GM12864 (cell line): ENCODE data around the gene UQCR10.

Experiments
- DNase-seq: peaks from one replicate; pipeline ENCODE4 v3.0.0-alpha.2; 2011; ENCODE audit warnings: low read depth
- H3K4me3 ChIP-seq: 2 replicates; pipeline ENCODE4 v1.5.1; 2011; ENCODE audit warnings: mild to moderate bottlenecking, low read depth, low read length, control low read depth
- CTCF ChIP-seq: IDR thresholded peaks from 2 replicates; pipeline ENCODE4 v1.5.1; 2011; ENCODE audit warnings: low read depth, mild to moderate bottlenecking, moderate library complexity, low read length, control low read depth, inconsistent platforms; ENCODE audit errors: missing control alignments

The UQCR10 gene

GRCh38 chr22:29731058-29731850 is 35.9 kb upstream of the UQCR10 start:
- no peak overlapping the region for H3K4me3 ChIP-seq
- no peak for TF ChIP-seq CTCF
- DNase-seq = no peak

GRCh38 chr22:29732883-29733282 is 34.3 kb upstream of the UQCR10 start:
- no peak overlapping the region for H3K4me3 ChIP-seq
- no peak for TF ChIP-seq CTCF
- no peak for DNase-seq

GRCh38 chr22:29733362-29734201 is 33.6 kb upstream of the UQCR10 start:
- DNase-seq = no peak
- no peak overlapping the region for H3K4me3 ChIP-seq
- TF ChIP-seq CTCF = no peak

- no peak for DNase-seq
- no peak for TF ChIP-seq CTCF
- H3K4me3 ChIP-seq = no peak overlapping the region
These were observed 32.8 kb upstream of the UQCR10 start for GRCh38 chr22:29734406-29734805.

GRCh38 chr22:29734838-29735237 is 32.3 kb upstream of the UQCR10 start:
- no peak for TF ChIP-seq CTCF
- H3K4me3 ChIP-seq = no peak overlapping the region
- DNase-seq = no peak

- no peak for DNase-seq
- TF ChIP-seq CTCF = no peak
- no peak overlapping the region for H3K4me3 ChIP-seq
These were observed 31.8 kb upstream of the UQCR10 start for GRCh38 chr22:29735416-29735815.
